Stimulated activated CD4-positive, alpha-beta T cell treated with anti-CD3 and anti-CD28 coated beads, Interleukin-4, amount 100 ng/mL, for 1 hour (primary cell): ENCODE measurements around the gene HNRNPUL2.
A peak's percentile ranks its signal among the peaks of the same experiment; 100 is the strongest.
"Not testable (repeated sequence)": the region's sequence is repeated elsewhere in the genome, so short reads cannot be mapped to it uniquely, and the experiment has no call there.

Experiments used
- DNase-seq: peaks from one replicate; pipeline ENCODE4 v3.0.0-alpha.2; 2020

Gene HNRNPUL2

DNA sequence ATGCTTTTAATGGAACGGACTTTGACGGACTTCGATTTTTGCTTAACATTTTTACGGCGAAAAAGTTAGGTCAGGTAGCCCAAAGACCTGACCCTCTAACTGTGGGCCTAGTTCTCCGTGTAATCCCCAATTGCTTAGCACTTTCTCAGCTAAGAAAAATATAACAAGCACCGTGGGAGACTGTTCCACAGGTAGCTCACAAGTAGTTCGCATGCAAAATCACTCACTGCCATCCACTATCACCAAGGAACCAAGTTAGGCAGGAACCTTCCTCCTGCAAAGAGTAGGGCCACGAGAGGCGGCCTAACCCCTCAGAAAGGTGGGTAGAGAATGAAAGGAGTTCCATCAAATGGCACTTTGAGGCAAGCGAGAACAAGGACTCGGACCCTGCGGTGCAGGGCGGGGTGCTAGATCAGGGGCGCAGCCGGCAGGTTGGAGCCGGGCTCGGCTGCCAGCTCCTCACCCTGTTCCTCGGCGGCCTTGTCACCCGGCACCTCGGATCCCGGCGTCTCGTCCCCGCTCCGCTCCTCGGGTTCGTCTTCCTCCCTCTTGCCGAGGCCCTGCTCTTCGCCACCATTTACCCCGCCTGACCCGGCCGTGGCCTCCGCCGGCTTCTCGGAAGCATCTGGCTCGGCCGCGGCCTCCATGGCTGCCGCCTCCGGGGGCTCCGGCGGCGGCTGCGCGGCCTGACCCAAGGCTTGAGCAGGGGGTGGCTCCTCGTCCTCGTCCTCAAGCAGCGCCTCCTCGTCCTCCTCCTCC, 922 bp downstream of the HNRNPUL2 start:
- DNase-seq = peak; percentile 36

DNA sequence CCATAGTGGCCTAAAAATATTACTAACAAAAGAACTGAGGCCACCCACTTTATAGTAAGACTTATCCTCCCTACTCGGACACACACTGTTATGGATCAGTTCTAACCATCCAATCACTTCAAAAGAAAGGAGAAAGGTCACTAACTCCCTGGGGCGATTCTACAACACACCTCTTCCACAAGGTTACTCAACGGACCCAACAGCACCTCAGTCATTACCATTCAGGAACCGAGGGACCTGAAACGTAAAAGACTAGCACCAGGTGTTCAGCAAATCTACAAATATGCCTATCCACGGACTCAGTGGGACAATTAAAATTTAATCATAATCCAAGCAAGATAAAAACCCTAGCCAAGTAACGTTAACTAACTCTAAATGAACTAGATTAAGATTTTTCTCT, 1.6 kb downstream of the HNRNPUL2 start:
- DNase-seq = no peak

DNA sequence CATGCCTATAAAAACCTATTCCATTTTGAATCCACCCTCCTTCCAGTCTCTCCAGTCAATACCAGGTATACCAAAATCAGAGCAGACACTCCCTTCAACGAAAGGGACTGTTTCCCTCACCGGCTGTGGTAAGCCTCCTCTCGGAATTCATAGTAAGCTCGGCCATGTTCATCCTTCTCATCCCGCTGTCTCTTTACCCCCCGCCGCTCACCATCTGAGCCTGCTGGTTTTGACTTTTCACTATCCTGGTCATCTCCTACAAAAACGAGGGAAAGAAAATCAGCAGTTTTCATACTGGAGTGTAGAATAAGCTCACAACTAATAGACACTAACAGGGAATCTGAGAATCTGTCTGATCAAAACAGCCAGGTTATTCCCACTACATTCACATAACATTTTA, 3.1 kb downstream of the HNRNPUL2 start:
- no peak for DNase-seq

DNA sequence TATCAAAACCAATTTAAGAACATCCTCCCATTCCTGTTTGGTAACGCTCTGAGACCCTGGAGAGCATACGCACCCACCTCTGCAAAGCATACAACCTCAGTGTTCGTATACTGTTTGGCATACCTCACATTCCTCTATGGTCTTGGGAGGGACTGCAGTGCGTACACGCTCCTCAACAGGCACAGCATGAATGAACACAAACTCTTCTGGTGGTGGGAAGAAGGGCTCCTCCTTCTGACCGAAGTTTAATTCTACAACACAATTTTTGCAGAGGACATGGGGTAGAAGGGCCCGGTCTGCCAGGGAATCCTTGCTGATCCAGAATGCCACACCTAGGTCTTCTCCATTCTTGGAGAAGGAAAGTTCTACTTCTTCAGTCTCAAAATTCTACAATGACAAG, 5.3 kb downstream of the HNRNPUL2 start:
- no peak for DNase-seq

DNA sequence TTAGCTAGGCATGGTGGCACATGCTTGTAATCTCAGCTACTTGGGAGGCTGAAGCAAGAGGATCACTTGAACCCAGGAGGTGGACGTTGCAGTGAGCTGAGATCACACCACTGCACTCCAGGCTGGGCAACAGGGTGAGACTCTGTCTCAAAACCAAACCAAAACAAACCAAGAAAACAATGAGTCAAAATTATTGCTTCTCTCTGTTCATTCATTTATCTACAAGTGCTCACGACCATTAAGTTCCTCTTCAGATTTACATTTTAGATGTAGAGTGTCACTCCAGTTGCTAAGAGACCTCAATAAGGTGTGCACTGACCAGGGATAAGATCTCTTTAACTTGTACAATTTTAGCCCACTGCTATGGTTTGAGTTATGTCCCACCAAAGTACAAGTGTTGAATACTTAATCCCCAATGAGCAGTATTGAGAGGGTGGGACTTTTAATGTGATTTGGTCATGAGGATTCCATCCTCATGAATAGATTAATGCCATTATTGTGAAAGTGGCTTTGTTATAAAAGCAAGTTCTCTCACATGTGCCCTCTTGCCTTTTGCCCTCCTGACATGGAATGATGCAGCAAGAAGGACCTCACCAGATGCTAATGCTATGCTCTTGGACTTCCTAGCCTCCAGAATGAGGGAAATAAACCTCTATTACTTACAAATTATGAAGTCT, 7.8 kb downstream of the HNRNPUL2 start:
- no peak for DNase-seq

DNA sequence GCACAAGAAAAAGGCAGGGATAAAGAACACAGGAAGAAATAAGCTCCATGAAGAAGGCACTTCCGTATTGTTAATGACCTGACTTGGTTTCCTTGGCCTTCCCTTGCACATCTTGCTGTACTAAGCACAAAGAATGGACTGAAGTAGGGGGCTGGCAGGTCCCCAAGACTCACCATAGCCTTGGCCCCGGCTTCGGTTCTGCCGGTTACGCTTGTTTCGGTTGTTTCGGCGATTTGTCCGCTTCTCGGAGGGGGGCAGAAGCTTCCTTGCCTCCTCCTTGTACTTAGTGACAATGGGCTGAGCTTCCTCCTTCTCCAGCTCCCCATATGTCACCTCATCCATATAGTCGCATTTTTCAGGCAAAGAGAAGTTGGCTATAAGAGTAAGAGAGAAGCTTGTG, 10.4 kb downstream of the HNRNPUL2 start:
- DNase-seq = no peak

DNA sequence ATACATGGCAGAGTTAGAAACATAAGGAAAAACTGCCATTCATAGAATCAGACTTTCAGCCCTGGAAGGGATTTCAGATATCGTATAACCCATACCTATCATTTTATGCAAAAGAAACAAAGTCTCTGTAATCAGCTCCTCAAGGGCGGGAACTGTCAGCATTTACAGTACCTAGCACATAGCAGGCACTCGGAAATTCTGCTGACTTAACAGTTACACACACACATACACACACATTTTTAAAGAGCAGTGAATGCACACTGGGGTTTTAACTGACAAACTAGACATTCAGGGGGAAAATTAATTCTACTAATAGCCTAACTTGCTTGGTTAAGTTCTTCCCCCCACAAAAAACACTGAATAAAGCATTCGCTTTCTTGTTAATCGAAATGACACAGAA, 11.1 kb downstream of the HNRNPUL2 start:
- no peak for DNase-seq

DNA sequence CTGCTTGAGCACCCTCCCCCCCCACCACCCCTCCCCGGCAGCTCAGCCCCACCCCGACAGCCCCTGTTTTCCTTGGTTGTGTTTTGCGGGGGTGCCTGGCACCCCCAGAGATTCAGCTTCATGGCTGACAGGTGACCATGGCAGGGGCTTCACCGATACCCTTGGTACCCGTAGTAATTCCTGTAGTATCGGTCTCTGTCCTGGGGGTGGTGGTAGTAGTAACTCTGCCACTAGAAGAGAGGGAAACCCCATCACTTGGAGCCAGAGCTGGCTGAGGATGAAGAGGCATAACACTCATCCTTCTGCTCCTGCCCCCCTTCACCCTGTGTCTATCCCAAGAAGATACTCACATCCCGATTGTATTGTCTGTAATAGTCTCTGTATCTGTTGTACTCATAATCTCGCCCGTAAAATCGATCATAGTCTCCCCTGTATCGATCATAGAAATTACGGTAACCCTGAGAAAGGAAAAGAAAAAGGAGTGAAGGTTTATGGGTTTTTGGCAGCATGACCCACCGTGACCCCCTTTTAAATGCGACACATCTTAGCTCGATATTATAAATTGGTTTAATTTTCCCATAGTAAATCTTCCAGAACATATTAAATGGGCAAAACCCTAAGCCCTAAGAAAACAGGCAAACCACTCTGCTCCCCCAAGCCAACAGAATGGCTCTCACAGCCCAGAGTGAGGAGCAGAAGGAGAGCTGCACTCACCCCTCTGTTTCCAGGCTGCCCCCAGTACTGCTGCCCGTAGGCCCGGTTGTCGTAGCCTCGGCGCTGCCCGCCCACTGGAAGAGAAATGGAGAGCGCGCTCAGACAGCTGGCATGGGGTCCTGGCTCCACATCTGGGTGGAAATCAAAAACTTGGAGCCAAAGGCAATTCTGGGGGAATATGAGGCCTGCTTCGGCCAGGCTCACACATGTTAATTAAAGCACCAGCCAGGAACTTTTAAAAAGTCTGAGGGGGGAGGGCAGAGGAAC, 11.8 kb downstream of the HNRNPUL2 start:
- DNase-seq = no peak

DNA sequence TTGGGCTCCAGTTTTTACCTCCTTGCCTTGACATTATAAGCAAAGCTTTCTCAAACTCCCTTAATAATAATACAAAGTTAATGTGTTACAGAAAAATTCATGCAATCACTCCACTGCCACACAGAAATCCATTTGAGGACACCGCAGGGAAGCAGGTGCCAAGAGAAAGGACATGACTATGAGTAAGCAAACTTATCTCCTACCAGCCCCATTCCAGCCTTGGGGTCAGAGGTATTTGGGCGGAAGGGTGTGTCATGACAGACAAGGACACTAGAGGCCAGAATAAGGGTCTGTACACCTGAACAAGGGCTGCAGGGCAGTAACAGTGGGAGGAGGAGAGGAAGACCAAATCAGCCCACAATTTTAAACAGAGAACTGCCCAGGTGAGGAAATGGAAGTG, 13.9 kb downstream of the HNRNPUL2 start:
- DNase-seq = no peak

DNA sequence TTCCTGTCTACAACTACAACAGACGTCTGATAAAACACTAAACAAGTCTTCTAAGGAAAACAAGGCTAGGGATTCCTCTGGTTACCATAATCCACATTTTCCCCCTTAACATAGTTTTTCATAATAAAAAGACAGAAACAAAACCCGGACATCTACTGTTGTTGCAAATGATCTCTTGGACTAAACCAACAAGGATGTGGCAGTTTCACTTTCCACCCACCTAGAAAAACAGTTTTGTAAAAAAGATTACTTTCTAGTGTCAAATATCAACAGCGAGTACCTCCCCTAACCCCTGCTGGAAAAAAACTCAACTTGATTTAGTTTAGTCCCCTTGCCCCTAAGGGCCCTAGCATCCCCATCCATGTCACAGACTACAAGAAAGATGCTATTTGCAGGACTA, 14.4 kb downstream of the HNRNPUL2 start:
- DNase-seq = no peak

DNA sequence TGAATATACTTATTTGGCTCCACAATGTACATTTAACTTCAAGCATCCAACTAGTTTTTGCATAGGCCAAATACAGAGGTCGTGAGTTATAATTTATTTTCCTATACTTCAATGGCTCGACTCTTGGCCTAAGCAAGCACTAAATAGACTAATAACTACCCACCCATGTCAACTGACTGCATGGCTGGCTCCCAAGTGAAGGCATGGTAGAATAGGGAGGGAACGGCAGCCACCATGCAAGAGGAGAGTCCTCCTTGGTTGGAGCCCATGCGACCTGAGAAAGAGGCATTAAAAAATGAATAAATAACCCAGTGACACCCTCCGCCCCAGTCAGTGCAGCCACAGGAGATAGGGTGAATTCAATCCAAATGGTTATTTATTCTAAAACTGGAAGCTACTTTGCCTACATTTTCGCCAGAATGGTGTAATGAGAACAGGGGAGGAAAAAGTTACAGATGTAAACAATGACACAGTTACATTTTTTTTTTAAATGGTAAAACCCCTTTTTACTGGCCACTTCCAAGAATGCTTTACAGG, 14.9 kb downstream of the HNRNPUL2 start:
- DNase-seq = no peak

DNA sequence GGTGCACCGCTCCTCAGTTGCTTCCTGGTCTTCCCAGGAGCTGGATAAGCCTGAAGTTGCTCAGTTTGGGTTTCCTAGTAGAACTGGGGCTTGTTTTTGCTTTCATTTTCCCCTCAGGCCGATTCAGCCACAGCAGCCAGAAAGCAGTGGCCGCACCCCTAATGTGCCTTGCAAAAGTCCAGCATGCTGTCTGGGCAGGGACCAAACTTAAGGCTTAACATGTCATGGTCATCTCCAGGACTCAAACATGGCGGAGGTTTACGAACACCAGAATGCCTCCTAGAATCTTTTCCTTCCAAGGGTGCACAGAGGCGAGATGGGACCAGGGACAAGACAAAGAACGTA, 17.3 kb downstream of the HNRNPUL2 start:
- DNase-seq = peak; percentile 21

DNA sequence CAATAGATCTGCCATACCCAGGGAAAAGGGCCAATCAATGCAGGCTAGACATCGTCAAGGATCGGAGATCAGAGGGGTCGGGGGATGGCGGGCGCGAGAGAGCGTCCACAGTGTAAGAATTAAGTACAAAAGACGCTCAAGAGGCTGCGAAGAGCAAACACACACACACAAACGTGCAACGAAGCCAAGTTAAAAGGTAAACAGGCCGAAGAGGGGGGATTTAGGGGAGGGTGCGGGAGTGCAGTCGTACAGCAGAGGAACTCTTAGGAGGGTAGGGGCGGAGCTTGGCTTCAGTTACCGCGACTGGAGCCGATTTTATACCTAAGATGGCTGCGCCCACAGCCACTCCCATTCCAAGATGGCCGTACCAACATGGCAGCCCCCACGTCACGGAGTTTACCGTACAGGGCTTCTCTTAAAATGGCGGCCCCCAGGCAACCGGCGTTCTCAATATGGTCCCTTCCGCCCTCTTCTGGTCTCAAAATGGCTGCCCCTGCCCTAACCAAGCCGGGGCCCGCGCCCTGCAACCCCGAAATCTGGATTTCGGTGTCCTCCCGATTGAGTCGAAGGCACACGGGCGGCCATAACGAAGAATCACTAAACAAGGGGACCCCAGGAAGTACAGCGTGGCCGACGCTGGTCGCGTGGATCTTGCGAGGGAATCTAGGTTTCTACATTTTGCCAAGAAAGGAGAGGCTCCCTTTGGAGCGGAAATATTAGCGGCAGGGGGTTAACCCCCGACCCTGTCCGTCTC, 17.8 kb downstream of the HNRNPUL2 start:
- DNase-seq = peak; percentile 93

DNA sequence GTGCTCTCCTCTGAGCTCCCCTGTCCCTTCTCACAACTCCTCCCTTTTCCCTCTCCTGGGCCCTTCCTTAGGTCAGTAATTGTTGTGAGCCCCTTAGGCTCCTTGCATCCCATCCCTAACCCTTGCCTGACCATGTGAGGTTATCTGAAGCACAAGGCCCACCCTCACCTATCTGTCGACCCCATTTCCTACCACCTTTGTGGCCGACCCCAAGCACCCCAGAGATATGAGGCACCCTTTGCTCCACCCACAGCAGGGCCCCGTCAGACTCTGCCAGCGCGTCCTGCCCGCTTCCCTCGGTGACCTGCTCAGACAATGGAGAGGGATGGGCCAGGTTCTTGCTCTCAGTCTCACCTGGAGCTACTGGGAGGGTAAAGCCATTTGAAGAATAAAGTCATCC, 18.5 kb downstream of the HNRNPUL2 start:
- peak; percentile 53 for DNase-seq

DNA sequence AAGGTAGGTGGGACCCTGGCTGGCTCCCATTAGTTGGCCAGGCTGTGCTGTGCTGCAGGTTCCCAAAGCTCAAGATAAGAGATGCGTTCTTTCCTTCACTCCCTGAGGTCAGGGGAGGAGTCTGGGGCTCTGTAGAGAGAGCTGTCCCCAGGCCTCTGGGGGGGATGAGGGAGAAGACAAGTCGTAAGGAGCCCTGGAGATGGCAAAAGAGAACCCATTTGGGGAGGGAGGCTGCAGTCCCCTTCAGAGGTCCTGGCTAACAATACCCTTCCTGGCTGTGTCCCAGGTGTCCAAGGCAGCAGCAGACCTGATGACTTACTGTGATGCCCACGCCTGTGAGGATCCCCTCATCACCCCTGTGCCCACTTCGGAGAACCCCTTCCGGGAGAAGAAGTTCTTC, 18.9 kb downstream of the HNRNPUL2 start:
- no peak for DNase-seq

DNA sequence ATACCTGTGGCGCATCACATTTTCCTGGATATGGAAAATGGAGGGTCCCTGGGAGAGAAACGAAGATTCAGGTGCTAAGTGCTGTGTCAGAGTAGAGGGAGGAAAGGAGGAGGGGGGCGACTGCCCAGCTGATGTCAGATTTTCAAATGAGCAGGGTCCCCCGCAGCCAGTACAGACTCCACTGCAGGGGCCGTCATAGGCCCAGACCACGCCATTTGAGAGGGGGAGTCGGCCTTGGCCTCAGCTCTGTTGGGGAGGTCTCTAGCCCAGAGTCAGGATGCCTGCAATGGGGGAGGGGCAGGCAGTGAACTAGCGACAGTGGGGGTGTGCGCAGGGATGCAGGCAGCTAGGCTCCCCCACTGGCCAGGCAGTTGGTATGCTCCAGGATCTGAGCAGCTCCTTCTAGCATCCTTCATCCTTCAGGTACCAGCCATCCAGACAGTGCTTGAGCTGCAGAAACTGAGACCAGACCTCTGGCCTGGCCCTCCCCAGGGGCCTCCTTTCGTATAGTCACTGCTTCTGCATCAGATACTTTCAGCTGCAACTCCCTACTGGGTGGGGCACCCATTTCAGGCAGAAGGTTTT, 19.9 kb downstream of the HNRNPUL2 start, which contains the start of the genes BSCL2 and GNG3:
Gene BSCL2 (minus strand): TSS at position 148 of the 585 bp plus-strand sequence. CDS start 229 bp downstream, outside the sequence.
Gene GNG3 (plus strand): TSS at position 400 of the 585 bp plus-strand sequence. CDS start 620 bp downstream, outside the sequence.
- no peak for DNase-seq

DNA sequence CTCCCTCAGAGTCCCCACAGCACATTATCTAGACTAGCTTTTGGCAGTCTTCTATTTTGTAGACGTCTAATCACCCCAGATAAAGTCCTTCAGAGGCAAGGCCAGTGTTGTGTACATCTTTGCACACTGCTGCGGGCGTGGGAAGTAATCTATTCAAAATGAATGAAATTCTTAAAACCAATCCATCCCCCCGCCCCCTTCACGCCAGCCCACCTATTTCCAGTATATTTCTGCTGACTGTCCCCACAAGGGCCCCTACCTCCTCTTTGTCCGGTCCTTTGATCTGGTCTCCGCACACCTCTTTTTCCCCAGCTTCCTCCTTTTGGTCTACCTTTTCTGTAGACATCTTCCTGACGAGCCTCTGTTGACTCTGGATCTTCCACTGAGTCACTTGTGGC, 20.4 kb downstream of the HNRNPUL2 start:
- no peak for DNase-seq

DNA sequence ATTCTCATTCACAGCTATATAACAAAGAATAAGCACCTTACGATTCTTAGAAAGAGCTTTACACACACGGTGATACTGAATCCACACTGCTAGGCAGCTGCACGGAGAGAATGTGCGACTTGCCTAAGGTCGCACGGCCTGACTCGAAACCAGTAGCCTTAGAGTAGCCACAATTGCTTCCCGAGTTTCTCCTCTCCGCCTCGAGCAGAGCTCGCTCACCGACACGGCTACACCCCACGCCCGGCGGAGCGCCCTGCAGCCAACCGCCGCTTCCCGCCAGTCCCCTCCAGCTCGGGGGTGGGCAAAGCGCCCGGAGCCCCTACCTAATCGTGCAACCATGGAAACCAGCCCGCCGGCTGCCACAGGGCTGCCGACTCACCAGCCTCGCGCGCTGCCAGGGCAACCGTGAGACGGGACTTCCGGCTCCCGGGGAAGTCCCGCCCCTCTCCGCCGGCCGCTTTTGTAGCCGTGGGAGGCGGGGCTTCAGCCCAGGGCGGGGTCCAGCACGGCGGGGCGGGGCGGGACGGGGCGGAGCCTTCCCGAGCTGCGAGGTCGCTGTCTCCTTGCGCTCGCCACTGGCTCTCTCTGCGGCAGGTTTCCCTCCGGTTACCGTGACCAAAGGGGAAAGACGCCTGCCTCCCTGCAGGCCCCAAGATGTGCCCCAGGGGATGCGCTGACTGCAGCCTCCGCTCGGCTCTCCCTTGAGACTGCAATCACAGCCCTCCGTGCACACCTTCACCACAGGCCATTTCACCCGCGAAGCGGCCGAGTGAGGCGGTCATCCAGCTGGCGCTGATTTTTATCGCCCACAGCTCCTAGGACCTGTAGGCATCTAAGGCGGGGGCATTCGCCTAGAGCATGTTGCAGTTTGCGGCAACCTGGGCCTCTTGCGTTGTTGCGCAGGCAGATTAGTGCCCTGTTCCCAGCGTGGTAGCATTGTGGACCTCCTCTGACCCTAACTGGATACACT, 21.1 kb downstream of the HNRNPUL2 start:
- DNase-seq = peak; percentile 95

DNA sequence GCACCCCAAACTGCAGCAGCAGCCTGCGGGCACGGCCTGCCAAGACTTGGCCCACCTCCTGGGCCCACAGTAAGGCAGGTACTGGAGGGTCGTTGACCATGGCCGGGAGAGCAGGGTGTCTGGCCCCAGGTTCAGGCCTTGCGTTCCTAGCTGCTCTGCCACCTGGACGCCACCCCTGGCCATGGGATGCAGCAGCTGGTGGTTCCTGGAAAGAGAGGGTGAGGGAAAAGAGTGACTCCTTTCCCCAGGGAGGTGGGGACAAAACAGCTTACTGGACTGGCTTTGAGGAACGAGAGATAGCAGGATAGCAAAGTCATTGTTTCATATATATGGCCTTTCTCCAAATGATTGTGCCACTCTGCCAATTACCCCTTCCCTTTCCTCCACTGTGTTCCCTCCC, 21.8 kb downstream of the HNRNPUL2 start:
- DNase-seq = no peak

DNA sequence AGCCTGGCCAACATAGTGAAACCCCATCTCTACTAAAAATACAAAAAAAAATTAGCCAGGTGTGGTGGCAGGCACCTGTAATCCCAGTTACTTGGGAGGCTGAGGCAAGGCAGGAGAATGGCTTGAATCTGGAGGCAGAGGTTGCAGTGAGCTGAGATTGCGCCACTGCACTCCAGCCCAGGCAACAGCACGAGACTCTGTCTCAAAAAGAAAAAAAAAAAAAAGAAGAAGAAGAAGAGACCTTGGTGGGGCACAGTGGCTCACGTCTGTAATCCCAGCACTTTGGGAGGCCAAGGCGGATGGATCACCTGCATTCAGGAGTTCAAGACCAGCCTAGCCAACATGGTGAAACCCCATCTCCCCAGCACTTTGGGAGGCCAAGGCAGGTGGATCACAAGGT, 23.3 kb downstream of the HNRNPUL2 start:
- DNase-seq = not testable (repeated sequence)

DNA sequence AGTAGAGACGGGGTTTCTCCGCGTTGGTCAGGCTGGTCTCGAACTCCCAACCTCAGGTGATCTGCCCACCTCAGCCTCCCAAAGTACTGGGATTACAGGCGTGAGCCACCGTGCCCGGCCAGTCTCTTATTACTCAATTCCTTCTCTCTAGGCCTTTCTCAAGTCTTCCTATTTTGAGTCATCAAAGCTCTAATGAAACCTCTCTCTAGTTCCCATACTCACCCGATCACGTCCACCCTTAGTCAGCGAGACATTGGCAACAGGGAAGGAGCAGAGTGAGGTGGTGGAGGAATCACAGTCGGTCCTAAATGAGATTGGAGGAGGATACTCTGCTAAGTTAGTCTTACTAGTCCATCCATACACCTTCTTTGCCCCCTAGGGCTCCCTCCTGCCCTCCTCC, 25.0 kb downstream of the HNRNPUL2 start:
- DNase-seq = no peak
